Endothelial cell of umbilical vein (primary cell): Measurements from ENCODE around the gene SCN5A. TPM values are rescaled to one million over a fixed set of nuclear protein-coding genes. Genes with fewer than 3 reads are reported as not detected.

Source experiments
- BruUV-seq: library from RNA; stranded (reverse); fragments of 400-500 nt; replicated peaks from 2 replicates; lab custom pipeline; 2021; lab: Mats Ljungman, UMichigan
- CTCF ChIA-PET: fragments of 300-600, 350-600 bp; sonication (Branson Sonifier 250); formaldehyde crosslinking; loops from one replicate; lab custom pipeline; 2021; ENCODE audit warnings: antibody characterized with exemption, inconsistent platforms; lab: Charles Lee
- POLR2A ChIA-PET: fragments of 300-600, 350-600 bp; sonication (Branson Sonifier 250); formaldehyde crosslinking; loops from one replicate; lab custom pipeline; 2021; ENCODE audit warnings: antibody characterized with exemption, inconsistent platforms; lab: Charles Lee
- DNase-seq: peaks from one replicate; pipeline ENCODE4 v3.0.0-alpha.2; 2011; ENCODE audit warnings: low read depth, low spot score
- FAIRE-seq: peaks from 2 replicates; lab custom pipeline; 2011; peaks lifted over from hg19 to GRCh38; lab: Jason Lieb, UNC
- H2AFZ ChIP-seq: 2 replicates; pipeline ENCODE4 v1.6.0; 2012; ENCODE audit warnings: low read depth, low read length, control low read depth, inconsistent platforms
- H3K27ac ChIP-seq: 2 replicates; pipeline ENCODE4 v1.5.1; 2011; ENCODE audit warnings: low read depth, mild to moderate bottlenecking, control low read depth, low read length, moderate library complexity; ENCODE audit not compliant: insufficient read depth
- H3K27me3 ChIP-seq, 2 experiments: 2 replicates each; pipeline versions ENCODE4 v1.6.0 to v1.6.1; 2011; ENCODE audit warnings: low read length in 2 of 2, mixed read lengths in 1 of 2; ENCODE audit not compliant: control insufficient read depth in 2 of 2, insufficient read depth in 2 of 2
- H3K36me3 ChIP-seq, 2 experiments: 2 replicates in 1 of 2; 3 replicates in 1 of 2; pipeline ENCODE4 v1.5.1; 2011; ENCODE audit warnings: low read length in 2 of 2, mild to moderate bottlenecking in 1 of 2, moderate library complexity in 1 of 2; ENCODE audit not compliant: control insufficient read depth in 2 of 2, insufficient read depth in 2 of 2; ENCODE audit errors: extremely low read depth in 1 of 2
- H3K4me1 ChIP-seq: 3 replicates; pipeline ENCODE4 v1.5.1; 2011; ENCODE audit warnings: mild to moderate bottlenecking, low read length; ENCODE audit not compliant: control insufficient read depth, insufficient read depth; ENCODE audit errors: extremely low read depth
- H3K4me2 ChIP-seq: 2 replicates; pipeline ENCODE4 v1.6.1; 2011; ENCODE audit warnings: low read length, control low read depth, mixed read lengths; ENCODE audit not compliant: insufficient read depth
- H3K4me3 ChIP-seq, 3 experiments: fragments of 200-600 bp in 1 of 3; sonication (generic), shearing (Covaris generic) in 1 of 3; replicated peaks in 1 of 3; 2 replicates each; pipeline ENCODE4 v1.5.1; 2011 to 2016; ENCODE audit warnings: control low read depth in 3 of 3, low read length in 3 of 3, mild to moderate bottlenecking in 2 of 3, inconsistent platforms in 1 of 3, low read depth in 1 of 3, moderate library complexity in 1 of 3; ENCODE audit not compliant: insufficient read depth in 1 of 3
- H3K79me2 ChIP-seq: 2 replicates; pipeline ENCODE4 v1.6.0; 2012; ENCODE audit warnings: low read length, inconsistent platforms; ENCODE audit not compliant: control insufficient read depth, insufficient read depth
- H3K9ac ChIP-seq: replicated peaks from 2 replicates; pipeline ENCODE3; 2011; ENCODE audit warnings: low read length, control low read depth; ENCODE audit not compliant: insufficient read depth; ENCODE audit errors: extremely low read depth
- H3K9me1 ChIP-seq: replicated peaks from 3 replicates; pipeline ENCODE4 v1.6.0; 2011; ENCODE audit warnings: mild to moderate bottlenecking, low read length; ENCODE audit not compliant: control insufficient read depth, insufficient read depth; ENCODE audit errors: extremely low read depth
- H3K9me3 ChIP-seq: replicated peaks from 2 replicates; pipeline ENCODE4 v1.5.1; 2012; ENCODE audit warnings: low read length, inconsistent platforms; ENCODE audit not compliant: control insufficient read depth, insufficient read depth
- H4K20me1 ChIP-seq: replicated peaks from 2 replicates; pipeline ENCODE3; 2011; ENCODE audit warnings: mild to moderate bottlenecking, low read length; ENCODE audit not compliant: control insufficient read depth, insufficient read depth; ENCODE audit errors: extremely low read depth
- EZH2 ChIP-seq: IDR thresholded peaks from 2 replicates; pipeline ENCODE4 v1.6.1; 2012; ENCODE audit warnings: borderline replicate concordance, low read depth, mild to moderate bottlenecking, moderate library complexity, low read length, inconsistent platforms; ENCODE audit not compliant: severe bottlenecking
- POLR2A ChIP-seq: IDR thresholded peaks from 2 replicates; pipeline ENCODE4 v1.6.1; 2012; ENCODE audit warnings: low read depth, mild to moderate bottlenecking, control low read depth, low read length
- POLR2AphosphoS5 ChIP-seq: IDR thresholded peaks from 2 replicates; pipeline ENCODE4 v1.6.1; 2012; ENCODE audit warnings: low read depth, mild to moderate bottlenecking, control low read depth, low read length, moderate library complexity; ENCODE audit not compliant: insufficient read depth
- dilution Hi-C: fragments of 300-500 bp; cut with MboI; formaldehyde crosslinking; loops from one replicate; pipeline ENCODE4 v1.15.0; 2019; ENCODE audit warnings: low sequenced_read_pairs; ENCODE audit not compliant: extremely low pct_ligation_motif_present
- intact Hi-C: fragments of 100-400 bp; cut with micrococcal nuclease; formaldehyde crosslinking; loops from one replicate; pipeline ENCODE4 v1.10.0; 2022
- polyA plus RNA-seq, 4 experiments: library from polyadenylated mRNA; depleted of rRNA in 3 of 4; stranded (reverse) in 3 of 4; unstranded in 1 of 4; fragments of >200 nt; gene quantifications; 2 replicates each; pipeline versions ENCODE4 v1.2.1 to v1.2.3, GENCODE V29; 2011 to 2012; ENCODE audit warnings: missing spikeins in 1 of 4
- total RNA-seq: library from RNA; stranded (reverse); gene quantifications from 2 replicates; pipeline ENCODE4 v1.2.3, GENCODE V29; 2021
- TF ChIP-seq, protein P1 (sequence below), 2 donors: IDR thresholded peaks; 1 replicate in 1 of 2; 2 replicates in 1 of 2; pipeline ENCODE4 v1.5.1; 2011; ENCODE audit warnings: low read length in 2 of 2, mild to moderate bottlenecking in 2 of 2, moderate library complexity in 2 of 2, control low read depth in 1 of 2, inconsistent platforms in 1 of 2, low read depth in 1 of 2; ENCODE audit not compliant: insufficient read depth in 1 of 2; ENCODE audit errors: extremely low read depth in 1 of 2
- TF ChIP-seq, protein P2 (sequence below): IDR thresholded peaks from 2 replicates; pipeline ENCODE4 v1.6.1; 2011; ENCODE audit not compliant: insufficient read depth, insufficient read length

SCN5A gene
- total and polyA plus RNA-seq, 2 donors (not counting 3 experiments of a cell fraction or from before 2014, with no cell fraction given) = 2.7 to 20.0 TPM

DNA sequence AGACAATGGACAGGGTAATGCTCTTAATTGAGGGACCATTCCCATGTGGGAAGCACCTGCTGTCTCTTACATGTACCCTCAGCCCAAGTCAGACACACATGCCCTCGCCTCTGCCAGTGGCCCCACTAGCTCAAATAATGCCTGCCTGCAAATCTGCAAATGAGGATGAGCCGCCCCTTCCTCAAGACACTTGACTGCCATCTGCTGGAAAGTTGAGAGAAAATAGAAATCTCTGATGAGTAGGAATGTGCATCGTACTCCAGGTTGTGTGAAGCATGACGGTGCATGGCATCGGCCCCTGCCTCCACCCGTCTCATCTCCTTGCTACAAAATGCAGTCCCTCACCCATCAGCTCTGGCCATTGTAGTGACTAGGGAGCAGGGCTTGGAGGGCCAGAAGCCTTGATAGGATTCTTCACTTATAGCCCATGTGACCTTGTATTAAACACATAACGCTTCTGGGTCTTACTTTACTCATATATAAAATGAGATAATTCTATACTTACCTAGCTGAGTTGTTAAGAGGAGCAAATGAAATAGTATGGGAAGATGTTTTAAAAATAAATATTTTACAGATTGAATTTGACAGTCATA lies 6.3 kb upstream of the SCN5A start:
- intact Hi-C loops = loop anchor here (1.0 to 10.0 kb wide), 3 partner anchors 135 to 521 kb away; partner anchors contain the start of genes ACAA1, MYD88 and XYLB

More for the DNA sequence above, 6.3 kb upstream of the SCN5A start:
- Histone ChIP-seq H3K27ac (no peak overlapping the region), H3K4me1 (no peaks in the 10 kb centered on the region), H4K20me1 (no peaks in the 10 kb centered on the region), H3K9me3 (no peaks in the 10 kb centered on the region), H3K27me3 (peaks cover 20 to 22% of the 10 kb centered on the region in 2 experiments), H3K36me3 (no peaks in the 10 kb centered on the region), H2AFZ (no peak overlapping the region), H3K9me1 (no peaks in the 10 kb centered on the region), H3K4me2 (no peak overlapping the region), H3K4me3 (no peak overlapping the region), H3K79me2 (no peaks in the 10 kb centered on the region), H3K9ac (no peak overlapping the region)
- FAIRE-seq = peak; percentile 56
- BruUV-seq = no TSS peak
- TF ChIP-seq EZH2 = no peak
- TF ChIP-seq, protein P1, sequence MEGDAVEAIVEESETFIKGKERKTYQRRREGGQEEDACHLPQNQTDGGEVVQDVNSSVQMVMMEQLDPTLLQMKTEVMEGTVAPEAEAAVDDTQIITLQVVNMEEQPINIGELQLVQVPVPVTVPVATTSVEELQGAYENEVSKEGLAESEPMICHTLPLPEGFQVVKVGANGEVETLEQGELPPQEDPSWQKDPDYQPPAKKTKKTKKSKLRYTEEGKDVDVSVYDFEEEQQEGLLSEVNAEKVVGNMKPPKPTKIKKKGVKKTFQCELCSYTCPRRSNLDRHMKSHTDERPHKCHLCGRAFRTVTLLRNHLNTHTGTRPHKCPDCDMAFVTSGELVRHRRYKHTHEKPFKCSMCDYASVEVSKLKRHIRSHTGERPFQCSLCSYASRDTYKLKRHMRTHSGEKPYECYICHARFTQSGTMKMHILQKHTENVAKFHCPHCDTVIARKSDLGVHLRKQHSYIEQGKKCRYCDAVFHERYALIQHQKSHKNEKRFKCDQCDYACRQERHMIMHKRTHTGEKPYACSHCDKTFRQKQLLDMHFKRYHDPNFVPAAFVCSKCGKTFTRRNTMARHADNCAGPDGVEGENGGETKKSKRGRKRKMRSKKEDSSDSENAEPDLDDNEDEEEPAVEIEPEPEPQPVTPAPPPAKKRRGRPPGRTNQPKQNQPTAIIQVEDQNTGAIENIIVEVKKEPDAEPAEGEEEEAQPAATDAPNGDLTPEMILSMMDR (IDR thresholded peaks at IDR 0.05; ENCODE audit: extremely low read depth in 1 of 2, insufficient read depth in 1 of 2, low read depth in 1 of 2, low read length in 2 of 2) = peak; percentile 34 to 52
- TF ChIP-seq POLR2A = no peak
- TF ChIP-seq, protein P2, sequence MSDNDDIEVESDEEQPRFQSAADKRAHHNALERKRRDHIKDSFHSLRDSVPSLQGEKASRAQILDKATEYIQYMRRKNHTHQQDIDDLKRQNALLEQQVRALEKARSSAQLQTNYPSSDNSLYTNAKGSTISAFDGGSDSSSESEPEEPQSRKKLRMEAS = no peak
- no peak for TF ChIP-seq POLR2AphosphoS5
- peak; percentile 39 for DNase-seq
- POLR2A ChIA-PET = no interaction called here
- dilution Hi-C loops = no loop called here
- CTCF ChIA-PET = interaction anchor here (0.6 to 14.0 kb wide), 22 partner anchors 9 to 491 kb away, joined by 3 to 455 read pairs (median 4); partner anchors contain the start of genes EXOG, OXSR1 and XYLB
